OCI-LY1 (cell line): ENCODE data around the gene HEYL.

Experiments
- EZH2 ChIP-seq: fragments of 200-600 bp; sonication (generic), shearing (Covaris generic); IDR thresholded peaks from 2 replicates; pipeline ENCODE4 v1.8.0; 2017; ENCODE audit warnings: borderline replicate concordance, mixed run types, mild to moderate bottlenecking, antibody characterized with exemption, low read length, moderate library complexity, mixed read lengths
- TF ChIP-seq, protein P1 (sequence below): fragments of 200-600 bp; sonication (generic), shearing (Covaris generic); IDR thresholded peaks from 2 replicates; pipeline ENCODE4 v1.5.1; 2017; ENCODE audit warnings: mild to moderate bottlenecking, antibody characterized with exemption, low read length, moderate library complexity, mixed read lengths

DNA sequence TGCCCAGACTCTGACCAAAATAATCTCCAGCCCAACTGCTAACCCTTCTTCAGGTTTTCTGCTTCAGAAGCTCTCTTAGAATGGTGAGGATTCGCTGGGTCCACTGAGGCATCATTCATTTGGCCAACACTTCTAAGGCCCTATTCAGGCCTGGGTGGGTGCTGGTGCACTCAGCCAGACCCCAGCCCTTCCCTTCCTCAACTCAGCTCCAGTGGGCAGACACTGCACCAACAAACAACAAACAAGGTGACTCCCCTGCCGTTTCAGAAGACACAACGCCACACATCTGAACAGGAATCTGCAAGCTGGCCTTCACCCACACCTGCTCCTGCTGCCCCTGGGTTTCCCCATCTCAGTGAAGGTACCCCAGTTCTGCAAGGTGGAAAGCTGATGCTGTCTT lies 6.0 kb downstream of the HEYL start:
- TF ChIP-seq, protein P1, sequence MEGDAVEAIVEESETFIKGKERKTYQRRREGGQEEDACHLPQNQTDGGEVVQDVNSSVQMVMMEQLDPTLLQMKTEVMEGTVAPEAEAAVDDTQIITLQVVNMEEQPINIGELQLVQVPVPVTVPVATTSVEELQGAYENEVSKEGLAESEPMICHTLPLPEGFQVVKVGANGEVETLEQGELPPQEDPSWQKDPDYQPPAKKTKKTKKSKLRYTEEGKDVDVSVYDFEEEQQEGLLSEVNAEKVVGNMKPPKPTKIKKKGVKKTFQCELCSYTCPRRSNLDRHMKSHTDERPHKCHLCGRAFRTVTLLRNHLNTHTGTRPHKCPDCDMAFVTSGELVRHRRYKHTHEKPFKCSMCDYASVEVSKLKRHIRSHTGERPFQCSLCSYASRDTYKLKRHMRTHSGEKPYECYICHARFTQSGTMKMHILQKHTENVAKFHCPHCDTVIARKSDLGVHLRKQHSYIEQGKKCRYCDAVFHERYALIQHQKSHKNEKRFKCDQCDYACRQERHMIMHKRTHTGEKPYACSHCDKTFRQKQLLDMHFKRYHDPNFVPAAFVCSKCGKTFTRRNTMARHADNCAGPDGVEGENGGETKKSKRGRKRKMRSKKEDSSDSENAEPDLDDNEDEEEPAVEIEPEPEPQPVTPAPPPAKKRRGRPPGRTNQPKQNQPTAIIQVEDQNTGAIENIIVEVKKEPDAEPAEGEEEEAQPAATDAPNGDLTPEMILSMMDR, result no peak
- no peak for TF ChIP-seq EZH2
